ENCODE data around the gene GOLGA6L24. TPM values are rescaled to one million over a fixed set of nuclear protein-coding genes. Genes with fewer than 3 reads are reported as not detected.
"Not testable (repeated sequence)": the region's sequence is repeated elsewhere in the genome, so short reads cannot be mapped to it uniquely, and the experiment has no call there.

Gene GOLGA6L24, protein sequence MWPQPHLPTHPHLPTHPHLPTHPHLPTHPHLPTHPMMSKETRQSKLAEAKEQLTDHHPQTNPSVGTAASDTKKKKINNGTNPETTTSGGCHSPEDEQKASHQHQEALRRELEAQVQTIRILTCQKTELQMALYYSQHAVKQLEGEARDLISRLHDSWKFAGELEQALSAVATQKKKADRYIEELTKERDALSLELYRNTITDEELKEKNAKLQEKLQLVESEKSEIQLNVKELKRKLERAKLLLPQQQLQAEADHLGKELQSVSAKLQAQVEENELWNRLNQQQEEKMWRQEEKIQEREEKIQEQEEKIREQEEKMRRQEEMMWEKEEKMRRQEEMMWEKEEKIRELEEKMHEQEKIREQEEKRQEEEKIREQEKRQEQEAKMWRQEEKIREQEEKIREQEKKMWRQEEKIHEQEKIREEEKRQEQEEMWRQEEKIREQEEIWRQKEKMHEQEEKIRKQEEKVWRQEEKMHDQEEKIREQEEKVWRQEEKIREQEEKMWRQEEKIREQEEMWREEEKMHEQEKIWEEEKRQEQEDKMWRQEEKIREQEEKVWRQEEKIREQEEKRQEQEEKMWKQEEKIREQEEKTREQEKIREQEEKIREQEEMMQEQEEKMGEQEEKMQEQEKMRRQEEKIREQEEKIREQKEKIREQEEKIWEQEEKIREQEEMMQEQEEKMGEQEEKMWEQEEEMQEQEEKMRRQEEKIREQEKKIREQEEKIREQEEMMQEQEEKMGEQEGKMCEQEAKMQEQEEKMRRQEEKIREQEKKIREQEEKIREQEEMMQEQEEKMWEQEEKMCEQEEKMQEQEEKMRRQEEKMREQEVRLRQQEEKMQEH
- total RNA-seq (2014; rRNA removed; shearing (Covaris generic)): not detected in 2 replicates

DNA sequence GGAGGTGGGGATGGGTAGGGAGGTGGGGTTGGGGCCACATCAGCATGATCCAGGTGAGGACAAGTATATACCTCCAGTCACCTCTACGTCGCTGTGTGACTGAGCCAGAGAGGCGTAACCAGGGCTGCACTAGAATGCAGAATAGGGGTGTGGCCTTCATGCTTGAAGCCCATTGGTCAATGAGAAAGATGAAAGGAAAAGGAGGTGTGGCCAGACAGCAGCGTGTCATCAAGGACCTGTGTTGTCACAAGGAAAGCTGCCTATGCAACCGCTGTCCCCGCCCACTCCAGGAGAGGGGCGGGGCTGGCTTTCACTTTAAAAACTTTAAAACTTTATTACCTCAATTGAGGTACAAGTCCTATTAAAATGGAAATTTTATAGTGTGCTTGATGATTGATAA is at the start of gene GOLGA6L24:
Gene GOLGA6L24, minus strand, starts transcription at position 101 of the 400 bp plus-strand sequence. Its CDS starts 61 bp downstream, at position 40.
- DNase-seq (ENCODE audit: low read depth): not testable (repeated sequence)

GRCh38 chr15:28402774-28403435 is 45.0 kb upstream of the GOLGA6L24 start:
- DNase-seq (ENCODE audit: low read depth): not testable (repeated sequence)

DNA sequence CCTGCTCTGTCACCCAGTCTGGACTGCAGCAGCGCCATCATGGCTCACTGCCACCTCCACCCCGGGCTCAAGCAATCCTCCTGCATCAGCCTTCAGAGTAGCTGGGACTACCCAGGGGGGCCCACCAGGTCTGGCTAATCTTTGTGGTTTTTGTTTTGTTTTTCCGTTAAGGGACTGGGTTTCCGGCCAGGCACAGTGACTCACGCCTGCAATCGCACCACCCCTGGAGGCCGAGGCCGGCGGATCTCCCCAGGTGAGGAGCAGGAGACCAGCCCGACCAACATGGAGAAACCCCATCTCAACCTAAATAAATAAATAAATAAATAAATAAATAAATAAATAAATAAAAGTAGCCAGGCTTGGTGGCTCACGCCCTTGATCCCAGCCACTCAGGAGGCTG is 38.1 kb upstream of the GOLGA6L24 start:
- not testable (repeated sequence) for DNase-seq (ENCODE audit: low read depth)

GRCh38 chr15:28380053-28380452 is 22.2 kb upstream of the GOLGA6L24 start:
- not testable (repeated sequence) for DNase-seq (ENCODE audit: low read depth)

GRCh38 chr15:28378364-28378763 is 20.5 kb upstream of the GOLGA6L24 start, which contains the start of gene GOLGA8F:
Gene GOLGA8F (plus strand): TSS chr15:28378664. CDS start chr15:28378762, 98 bp downstream.
- not testable (repeated sequence) for DNase-seq (ENCODE audit: low read depth)

DNA sequence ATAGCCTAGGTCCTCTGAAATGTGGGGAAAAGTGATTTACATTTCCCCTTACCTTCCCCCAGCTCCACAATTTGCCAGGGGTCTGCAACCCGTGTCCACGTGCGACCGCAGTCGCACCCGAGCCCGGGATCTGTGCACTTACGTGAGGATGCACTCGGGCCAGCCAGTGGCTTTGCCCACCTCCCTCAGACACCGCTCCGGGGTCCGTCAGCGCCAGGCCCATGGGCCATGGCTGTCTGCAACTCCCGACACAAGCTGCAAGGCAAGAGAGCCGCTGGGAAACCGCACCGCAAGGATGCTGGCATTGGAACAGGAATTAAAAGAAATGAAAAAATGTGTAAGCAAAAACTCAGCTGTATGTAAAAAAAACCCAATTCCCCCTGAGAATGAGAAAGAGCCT is 7.6 kb upstream of the GOLGA6L24 start:
- not testable (repeated sequence) for DNase-seq (ENCODE audit: low read depth)

GRCh38 chr15:28322129-28322588 is 35.7 kb downstream of the GOLGA6L24 start, which contains the start of gene HERC2:
Gene HERC2 (minus strand): TSS chr15:28322179. CDS start chr15:28321433, 746 bp downstream.
- DNase-seq (ENCODE audit: low read depth): not testable (repeated sequence)

DNA sequence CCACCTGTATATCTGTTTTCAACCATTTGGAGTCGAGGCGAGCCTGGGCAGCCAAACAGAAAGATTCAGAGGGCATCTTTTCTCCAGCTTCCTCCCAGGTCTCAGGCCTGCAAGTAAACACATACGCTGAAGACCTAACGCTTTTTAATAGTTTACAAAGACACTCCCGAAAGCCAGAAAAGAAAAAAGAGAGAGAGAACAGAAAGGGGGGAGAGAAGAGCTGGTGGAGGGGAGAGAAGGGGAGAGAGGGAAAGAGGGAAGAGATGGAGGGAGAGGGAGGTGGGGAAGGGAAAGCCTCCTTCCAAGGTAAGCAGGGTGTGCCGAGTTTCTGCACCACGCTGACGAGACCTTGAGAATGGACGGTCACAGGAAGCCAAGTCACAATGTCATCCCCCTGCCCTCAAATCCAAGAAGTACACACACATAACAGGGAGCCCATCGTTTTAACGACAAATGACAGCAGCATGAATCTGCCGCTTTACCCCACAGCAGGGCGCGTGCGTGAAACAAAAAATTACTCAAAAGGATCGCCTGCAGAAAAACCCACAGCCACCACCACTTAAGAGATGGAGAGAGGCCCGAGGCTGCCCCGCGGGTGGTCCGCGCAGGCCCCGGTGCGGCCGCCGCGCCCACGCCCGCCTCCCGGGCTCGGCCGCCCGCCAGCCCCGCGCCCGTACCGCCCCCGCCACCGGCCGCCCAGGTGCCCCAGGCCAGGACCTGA is 36.4 kb downstream of the GOLGA6L24 start:
- DNase-seq (ENCODE audit: low read depth): not testable (repeated sequence)

DNA sequence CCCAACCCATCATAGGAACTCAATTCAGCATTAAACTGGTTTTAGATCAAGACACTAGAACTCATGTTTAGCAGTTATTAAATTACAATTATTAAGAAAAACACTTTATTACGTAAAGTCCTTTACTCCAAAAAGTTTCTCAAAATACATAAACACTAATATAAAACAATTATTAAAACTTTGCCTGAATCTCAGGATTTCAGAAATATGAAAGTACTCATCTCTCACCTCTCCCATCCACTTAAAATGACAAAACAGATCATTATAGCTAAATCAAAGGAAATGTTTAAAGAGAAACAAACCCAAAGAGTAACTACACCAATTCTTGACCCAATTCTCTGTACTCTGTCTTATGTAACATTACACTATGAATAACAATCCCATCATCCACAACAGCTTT is 38.2 kb downstream of the GOLGA6L24 start:
- DNase-seq (ENCODE audit: low read depth): not testable (repeated sequence)

- DNase-seq (ENCODE audit: low read depth): not testable (repeated sequence)
Measured at GRCh38 chr15:28318828-28319227, 39.1 kb downstream of the GOLGA6L24 start.

- DNase-seq (ENCODE audit: low read depth): not testable (repeated sequence)
Measured at GRCh38 chr15:28318122-28318521, 39.8 kb downstream of the GOLGA6L24 start.

DNA sequence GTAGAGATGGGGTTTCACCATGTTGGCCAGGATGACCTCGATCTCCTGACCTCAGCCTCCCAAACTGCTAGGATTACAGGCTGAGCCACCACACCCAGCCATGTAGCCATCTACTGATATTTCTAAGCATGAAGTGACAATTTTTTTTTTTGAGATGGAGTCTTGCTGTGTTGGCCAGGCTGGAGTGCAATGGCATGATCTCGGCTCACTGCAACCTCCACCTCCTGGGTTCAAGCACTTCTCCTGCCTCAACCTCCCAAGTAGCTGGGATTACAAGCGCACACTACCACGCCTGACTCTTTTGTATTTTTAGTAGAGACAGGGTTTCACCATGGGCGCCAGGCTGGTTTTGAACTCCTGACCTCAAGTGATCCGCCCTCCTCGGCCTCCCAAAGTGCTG is 40.9 kb downstream of the GOLGA6L24 start:
- DNase-seq (ENCODE audit: low read depth): not testable (repeated sequence)

DNA sequence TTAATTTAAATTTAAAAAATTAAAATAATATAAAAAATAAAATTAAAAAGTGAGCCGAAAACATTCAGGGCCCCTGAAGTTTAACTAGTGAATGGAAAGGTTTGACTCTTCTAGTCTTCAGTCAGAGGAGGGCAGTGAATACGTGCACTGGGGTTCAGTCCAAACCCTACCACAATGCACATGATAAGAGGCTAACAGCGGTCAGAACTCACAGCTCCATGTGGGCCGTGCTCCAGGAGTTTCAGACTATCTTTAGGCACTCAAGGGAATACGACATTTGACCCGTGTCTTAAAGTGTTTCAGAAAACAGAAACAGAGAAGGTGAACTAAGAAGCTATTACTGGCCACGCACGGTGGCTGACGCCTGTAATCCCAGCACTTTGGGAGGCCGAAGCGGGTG is 47.4 kb downstream of the GOLGA6L24 start:
- DNase-seq (ENCODE audit: low read depth): not testable (repeated sequence)

- DNase-seq (ENCODE audit: low read depth): not testable (repeated sequence)
Measured at GRCh38 chr15:28308718-28309117, 49.2 kb downstream of the GOLGA6L24 start.

Other genes starting within 250 kb of the GOLGA6L24 start
- gene HERC2, start 35.9 kb downstream of the GOLGA6L24 start, total RNA-seq (2014; rRNA removed; shearing (Covaris generic)): 22.3 and 33.3 TPM in 2 replicates
- not detected in 2 replicates for gene GOLGA8F, start 20.6 kb upstream of the GOLGA6L24 start, total RNA-seq (2014; rRNA removed; shearing (Covaris generic))
- 0.21 TPM in 1 of 2 replicates, not detected in the other for gene GOLGA8G, start 174.9 kb upstream of the GOLGA6L24 start, total RNA-seq (2014; rRNA removed; shearing (Covaris generic))
- not detected in 2 replicates for gene GOLGA6L25, start 195.5 kb upstream of the GOLGA6L24 start, total RNA-seq (2014; rRNA removed; shearing (Covaris generic))

Data from Daoy (cell line).